Suppressor macrophage treated with lipopolysaccharide for 4 hours (primary cell): ENCODE measurements around the gene CTNNA3.
"Not testable (repeated sequence)": the region's sequence is repeated elsewhere in the genome, so short reads cannot be mapped to it uniquely, and the experiment has no call there.

ENCODE experiments used
- DNase-seq: peaks from one replicate; pipeline ENCODE4 v3.0.0-alpha.2; 2020

The CTNNA3 gene

GRCh38 chr10:67492317-67493019, 203.5 kb downstream of the CTNNA3 start:
- DNase-seq = no peak

GRCh38 chr10:67487906-67488619, 207.9 kb downstream of the CTNNA3 start:
- DNase-seq = no peak

- DNase-seq = no peak
These were observed 208.8 kb downstream of the CTNNA3 start for GRCh38 chr10:67487199-67487598.

- no peak for DNase-seq
These were observed 218.1 kb downstream of the CTNNA3 start for GRCh38 chr10:67477868-67478267.

- DNase-seq = no peak
These were observed 219.8 kb downstream of the CTNNA3 start for GRCh38 chr10:67476201-67476600.

GRCh38 chr10:67473850-67474633, 222.0 kb downstream of the CTNNA3 start:
- DNase-seq = no peak

- no peak for DNase-seq
These were observed 225.0 kb downstream of the CTNNA3 start for GRCh38 chr10:67471022-67471421.

GRCh38 chr10:67464278-67464677, 231.7 kb downstream of the CTNNA3 start:
- no peak for DNase-seq

GRCh38 chr10:67452892-67453291, 243.1 kb downstream of the CTNNA3 start:
- no peak for DNase-seq

GRCh38 chr10:67438605-67439304, 257.2 kb downstream of the CTNNA3 start:
- no peak for DNase-seq

GRCh38 chr10:67433276-67433675, 262.7 kb downstream of the CTNNA3 start:
- DNase-seq = no peak

GRCh38 chr10:67402620-67403019, 293.4 kb downstream of the CTNNA3 start:
- no peak for DNase-seq

- DNase-seq = no peak
These were observed 294.3 kb downstream of the CTNNA3 start for GRCh38 chr10:67401711-67402110.

GRCh38 chr10:67386841-67387533, 309.0 kb downstream of the CTNNA3 start:
- DNase-seq = not testable (repeated sequence)

- DNase-seq = no peak
These were observed 309.7 kb downstream of the CTNNA3 start for GRCh38 chr10:67386260-67386659.

GRCh38 chr10:67385566-67385965, 310.4 kb downstream of the CTNNA3 start:
- no peak for DNase-seq

- DNase-seq = no peak
These were observed 310.9 kb downstream of the CTNNA3 start for GRCh38 chr10:67385089-67385488.

- DNase-seq = no peak
These were observed 364.7 kb downstream of the CTNNA3 start for GRCh38 chr10:67331121-67331910.

GRCh38 chr10:67327626-67328535, 368.1 kb downstream of the CTNNA3 start:
- DNase-seq = no peak

- DNase-seq = no peak
These were observed 376.0 kb downstream of the CTNNA3 start for GRCh38 chr10:67319976-67320375.
